HG03135 (cell line): ENCODE results near the gene CHADL.
"Not testable (repeated sequence)": the region's sequence is repeated elsewhere in the genome, so short reads cannot be mapped to it uniquely, and the experiment has no call there.

Source experiments
- ATAC-seq: cut with Tn5 transposase; IDR thresholded peaks from one replicate; pipeline ENCODE4 v1.9.1; 2021; ENCODE audit warnings: mild to moderate bottlenecking, moderate library complexity; ENCODE audit not compliant: unreplicated experiment

The CHADL gene

GRCh38 chr22:41191467-41191866, 49.3 kb downstream of the CHADL start:
- no peak for ATAC-seq

- no peak for ATAC-seq
Observed at GRCh38 chr22:41184679-41185078, 56.1 kb downstream of the CHADL start.

- no peak for ATAC-seq
Observed at GRCh38 chr22:41181349-41182241, 59.1 kb downstream of the CHADL start.

GRCh38 chr22:41180926-41181325, 59.8 kb downstream of the CHADL start:
- no peak for ATAC-seq

GRCh38 chr22:41180362-41180761, 60.4 kb downstream of the CHADL start:
- not testable (repeated sequence) for ATAC-seq
